HG03558 (cell line): Measurements from ENCODE around the gene DMD.

Source experiments
- ATAC-seq: cut with Tn5 transposase; IDR thresholded peaks from one replicate; pipeline ENCODE4 v1.9.1; 2021; ENCODE audit warnings: moderate number of reproducible peaks; ENCODE audit not compliant: unreplicated experiment; ENCODE audit errors: extremely low read depth

DMD gene

GRCh38 chrX:31130457-31131220, 2080.7 kb downstream of the DMD start:
- no peak for ATAC-seq

GRCh38 chrX:31128855-31129254, 2082.5 kb downstream of the DMD start:
- ATAC-seq = no peak

DNA sequence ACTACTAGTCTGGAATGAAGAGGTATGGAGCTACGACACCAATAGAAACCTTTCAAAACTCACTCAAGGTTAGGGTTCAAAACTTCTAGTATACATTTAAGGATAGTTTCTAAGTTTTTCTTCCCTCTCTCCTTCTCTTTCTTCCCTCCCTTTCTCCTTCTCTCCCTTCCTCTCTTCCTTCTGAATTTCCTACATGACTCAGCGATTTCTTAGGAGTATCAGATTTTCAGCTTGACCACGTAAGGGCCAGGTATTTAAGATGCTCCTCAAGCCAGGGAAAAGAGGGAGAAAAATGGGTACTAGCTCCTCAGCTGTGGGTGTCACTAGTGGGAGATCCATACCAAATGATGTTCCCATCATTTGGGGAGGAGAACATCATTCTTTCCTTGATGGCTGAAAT, 2083.6 kb downstream of the DMD start:
- no peak for ATAC-seq

GRCh38 chrX:31126205-31126604, 2085.1 kb downstream of the DMD start:
- no peak for ATAC-seq

- ATAC-seq = no peak
Measured at GRCh38 chrX:31124536-31124935, 2086.8 kb downstream of the DMD start.

GRCh38 chrX:31123335-31123734, 2088.0 kb downstream of the DMD start:
- ATAC-seq = no peak

GRCh38 chrX:31117266-31117665, 2094.1 kb downstream of the DMD start:
- no peak for ATAC-seq

GRCh38 chrX:31115398-31115797, 2096.0 kb downstream of the DMD start:
- no peak for ATAC-seq

- no peak for ATAC-seq
Measured at GRCh38 chrX:31114858-31115257, 2096.5 kb downstream of the DMD start.

GRCh38 chrX:31112226-31112999, 2098.9 kb downstream of the DMD start:
- no peak for ATAC-seq

DNA sequence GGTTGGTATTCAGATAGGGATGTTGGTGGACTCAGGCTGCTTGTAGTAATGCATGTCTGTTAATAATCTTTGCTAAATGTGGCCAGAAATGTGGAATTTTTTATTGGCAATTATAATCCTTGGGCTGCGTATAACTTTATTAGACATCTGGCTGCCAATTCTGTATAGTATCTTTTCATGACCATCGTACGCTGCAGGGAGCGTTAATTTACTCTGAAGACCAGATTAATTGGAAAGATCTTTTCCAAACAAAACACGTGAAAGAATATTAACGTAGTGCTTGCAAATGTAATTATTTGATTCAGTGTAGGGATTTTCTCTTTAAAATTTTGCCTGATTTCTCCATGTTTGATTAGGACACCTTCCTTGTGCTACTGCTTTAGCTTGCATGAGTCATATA, 2100.7 kb downstream of the DMD start:
- ATAC-seq = no peak

DNA sequence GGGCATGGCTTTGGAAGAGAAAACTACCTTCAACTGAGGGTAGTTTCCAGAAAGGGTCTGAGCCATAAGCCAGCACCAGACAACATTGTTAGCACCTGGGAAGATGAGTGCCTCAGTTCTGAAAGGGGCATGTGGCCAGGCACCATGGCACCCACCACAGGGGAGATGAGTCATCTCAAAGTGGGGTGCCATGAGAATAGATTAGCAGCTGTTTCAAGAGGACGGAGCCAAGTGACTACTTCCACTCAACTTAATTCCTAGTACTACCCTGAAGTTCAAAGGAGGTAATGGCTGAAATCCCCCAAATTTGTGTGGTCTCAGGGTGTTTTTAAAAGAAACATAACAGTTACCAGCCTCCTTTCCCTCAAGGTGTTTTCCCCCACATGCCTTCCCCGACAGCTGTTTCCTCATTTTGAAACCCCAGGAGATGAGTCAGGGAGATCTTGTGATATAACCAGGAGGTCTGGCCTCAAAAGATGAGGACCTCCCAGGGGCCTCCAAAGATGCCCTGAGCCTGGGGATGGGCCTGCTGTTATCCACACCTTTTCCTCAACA, 2111.7 kb downstream of the DMD start:
- peak; percentile 66 for ATAC-seq

- ATAC-seq = no peak
Measured at GRCh38 chrX:31098079-31098478, 2113.3 kb downstream of the DMD start.

- ATAC-seq = no peak
Measured at GRCh38 chrX:31093639-31093975, 2117.7 kb downstream of the DMD start.

DNA sequence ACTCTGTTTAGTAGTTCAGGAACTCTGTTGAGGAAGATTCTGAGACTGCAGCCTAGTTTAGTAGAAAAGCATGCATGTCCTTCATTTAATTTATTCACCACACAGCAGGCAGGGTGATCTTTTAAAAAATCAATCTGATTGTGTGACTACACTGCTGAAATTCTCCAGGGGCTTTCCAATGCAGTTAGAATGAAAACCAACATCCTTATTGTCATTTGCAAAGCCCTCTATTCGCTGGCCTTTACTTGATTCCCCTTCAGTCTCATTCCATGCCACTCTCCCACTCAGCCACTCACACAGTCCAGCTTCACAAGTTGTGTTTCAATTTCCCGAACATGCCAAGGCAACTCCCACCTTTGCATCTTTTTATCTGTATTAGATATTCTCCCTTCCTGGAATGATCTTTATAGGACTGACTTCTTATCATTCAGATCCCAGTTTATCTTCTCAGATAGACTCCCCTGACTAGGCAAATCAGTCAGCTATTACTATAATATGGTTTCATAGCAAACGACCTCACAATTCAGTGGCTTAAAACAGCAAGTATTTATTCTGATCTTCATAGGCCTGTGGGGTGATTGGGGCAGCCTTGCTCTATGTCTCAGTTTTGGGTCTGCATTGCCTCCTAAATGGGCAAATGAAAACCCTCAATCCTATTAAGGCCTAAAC, 2118.2 kb downstream of the DMD start:
- ATAC-seq = no peak

GRCh38 chrX:31092476-31092875, 2118.9 kb downstream of the DMD start:
- ATAC-seq = no peak

- ATAC-seq = no peak
Measured at GRCh38 chrX:31091819-31092218, 2119.5 kb downstream of the DMD start.

- no peak for ATAC-seq
Measured at GRCh38 chrX:31074522-31074921, 2136.8 kb downstream of the DMD start.

- ATAC-seq = no peak
Measured at GRCh38 chrX:31071725-31072124, 2139.6 kb downstream of the DMD start, which contains the start of gene FTHL17. Gene FTHL17, minus strand, starts transcription at chrX:31072041. Its CDS starts 88 bp downstream, at chrX:31071953.

DNA sequence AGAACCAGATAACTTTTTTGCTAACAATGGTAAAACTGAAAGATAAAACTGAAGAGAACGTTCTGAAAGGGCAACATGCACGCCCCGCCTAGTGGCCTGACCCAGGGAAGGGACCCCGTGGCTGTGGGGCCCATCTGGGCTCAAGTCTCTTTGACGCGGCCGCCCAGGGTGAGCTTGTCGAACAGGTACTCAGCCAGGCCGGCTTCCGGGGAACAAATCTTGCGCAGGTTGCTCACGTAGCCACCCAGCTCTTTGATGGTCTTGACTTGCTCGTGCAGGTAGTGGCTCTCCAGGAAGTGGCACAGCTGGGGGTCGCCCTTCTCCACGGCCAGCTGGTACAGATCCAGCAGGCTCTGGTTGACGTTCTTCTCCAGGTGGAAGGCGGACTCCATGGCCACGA, 2140.1 kb downstream of the DMD start:
- no peak for ATAC-seq

DNA sequence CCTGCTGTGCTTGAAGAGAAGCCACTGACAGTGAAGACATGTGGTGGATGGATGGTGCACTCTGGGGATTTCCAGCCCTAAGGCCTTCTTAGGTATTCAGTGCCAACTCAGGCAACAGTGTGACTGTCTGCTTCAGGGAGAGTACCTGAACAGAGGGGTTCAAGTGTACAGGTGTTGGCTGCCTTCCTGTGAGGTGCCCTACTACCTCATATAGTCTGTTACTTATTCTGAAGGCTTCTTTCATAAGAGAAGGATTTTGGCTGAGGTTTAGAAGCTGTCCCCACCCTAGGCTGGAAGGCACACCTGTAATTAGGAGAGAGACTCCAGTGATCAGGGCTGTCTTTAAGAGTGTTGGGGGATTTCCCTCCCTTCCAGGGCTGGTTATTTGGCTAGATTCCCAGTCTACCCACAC, 2141.3 kb downstream of the DMD start:
- ATAC-seq = peak; percentile 41
